ENCODE data around the gene CALHM1.
"Not testable (repeated sequence)": the region's sequence is repeated elsewhere in the genome, so short reads cannot be mapped to it uniquely, and the experiment has no call there.

The CALHM1 gene

DNA sequence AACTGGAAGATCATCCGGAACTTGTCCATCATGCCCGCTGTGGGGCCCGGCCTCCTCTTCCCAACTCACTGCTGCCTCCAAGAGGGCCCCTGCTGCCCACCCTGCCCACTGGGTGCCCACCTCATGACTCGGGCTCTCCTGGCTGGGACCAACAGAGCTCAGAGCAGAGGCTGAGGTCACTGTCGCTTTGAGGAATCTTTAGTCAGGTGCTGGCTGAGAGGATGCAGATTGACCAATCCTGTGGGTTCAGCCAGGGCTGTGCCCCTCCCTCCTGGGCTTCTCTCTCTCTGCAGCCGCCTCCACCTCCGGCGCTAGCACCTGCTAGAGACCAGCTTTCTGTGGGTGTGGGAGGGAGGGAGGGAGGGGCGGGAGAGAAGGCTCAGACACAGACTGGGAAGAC lies at the start of gene CALHM1:
Gene CALHM1 (minus strand): TSS at position 181 of the 400 bp plus-strand sequence. CDS start 149 bp downstream, at position 32.
- peak in 3 of 51 donors; percentile 13 to 16 (median 14) for DNase-seq

GRCh38 chr10:103507235-103508191 lies 48.8 kb upstream of the CALHM1 start:
- no peak for DNase-seq

- DNase-seq = no peak
These were observed 47.4 kb upstream of the CALHM1 start for GRCh38 chr10:103506061-103506460.

GRCh38 chr10:103504181-103504783 lies 45.6 kb upstream of the CALHM1 start:
- no peak for DNase-seq

DNA sequence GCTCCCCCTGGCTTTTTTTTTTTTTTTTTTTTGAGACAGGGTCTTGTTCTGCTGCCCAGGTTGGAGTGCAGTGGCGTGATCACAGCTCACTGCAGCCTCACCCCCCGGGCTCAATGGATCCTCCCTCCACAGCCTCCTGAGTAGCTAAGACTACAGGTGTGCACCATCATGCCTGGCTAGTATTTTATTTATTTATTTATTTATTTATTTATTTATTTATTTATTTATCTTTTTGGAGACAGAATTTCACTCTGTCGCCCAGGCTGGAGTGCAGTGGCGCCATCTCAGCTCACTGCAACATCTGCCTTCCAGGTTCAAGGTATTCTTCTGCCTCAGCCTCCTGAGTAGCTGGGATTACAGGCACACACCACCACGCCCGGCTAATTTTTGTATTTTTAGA lies 45.1 kb upstream of the CALHM1 start:
- not testable (repeated sequence) for DNase-seq

DNA sequence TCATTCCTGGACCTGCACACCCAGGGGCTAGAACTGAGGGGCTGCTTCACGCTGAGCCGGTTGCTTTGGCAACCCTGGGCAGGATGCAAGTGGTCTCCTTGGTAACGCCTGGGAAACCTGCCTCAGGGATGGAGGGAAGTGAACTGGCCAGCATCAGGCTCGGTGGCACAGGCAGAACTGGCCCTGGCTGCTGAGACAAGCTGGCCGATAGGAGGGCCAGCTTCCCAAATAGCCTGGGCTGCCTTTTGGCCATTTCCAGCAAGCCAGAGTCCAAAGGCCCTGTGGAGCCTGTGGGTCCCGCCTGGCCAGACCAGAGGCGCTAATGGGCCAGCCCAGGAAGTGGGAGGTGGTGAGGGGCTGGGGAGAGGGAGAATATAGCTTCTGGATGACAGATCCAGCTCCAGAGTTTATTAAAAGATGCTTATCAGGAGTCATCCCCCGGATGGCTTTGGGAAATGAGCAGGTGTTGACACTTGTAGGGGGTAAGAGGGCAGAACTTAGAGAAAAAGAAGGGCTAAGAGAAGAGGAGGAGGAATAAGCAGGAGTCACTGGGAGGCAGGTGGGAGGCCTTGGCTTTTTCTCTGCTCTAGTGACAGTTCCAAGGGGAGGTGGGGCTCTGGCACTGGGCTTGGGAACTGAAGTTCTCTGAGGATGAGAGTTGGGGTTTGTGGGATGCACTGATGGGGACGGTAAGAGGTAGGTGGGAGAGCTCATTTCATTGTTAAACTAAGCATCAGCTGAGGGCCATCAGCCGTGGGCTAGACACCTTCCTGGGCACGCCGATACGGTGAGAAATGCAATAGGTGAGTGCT lies 44.4 kb upstream of the CALHM1 start:
- peak in 16 of 51 donors; percentile 8 to 60 (median 26) for DNase-seq

GRCh38 chr10:103501186-103501585 lies 42.5 kb upstream of the CALHM1 start:
- no peak for DNase-seq

- no peak for DNase-seq
These were observed 41.8 kb upstream of the CALHM1 start for GRCh38 chr10:103500481-103500880.

GRCh38 chr10:103499881-103500280 lies 41.2 kb upstream of the CALHM1 start:
- peak in 4 of 51 donors; percentile 11 to 62 (median 30) for DNase-seq

DNA sequence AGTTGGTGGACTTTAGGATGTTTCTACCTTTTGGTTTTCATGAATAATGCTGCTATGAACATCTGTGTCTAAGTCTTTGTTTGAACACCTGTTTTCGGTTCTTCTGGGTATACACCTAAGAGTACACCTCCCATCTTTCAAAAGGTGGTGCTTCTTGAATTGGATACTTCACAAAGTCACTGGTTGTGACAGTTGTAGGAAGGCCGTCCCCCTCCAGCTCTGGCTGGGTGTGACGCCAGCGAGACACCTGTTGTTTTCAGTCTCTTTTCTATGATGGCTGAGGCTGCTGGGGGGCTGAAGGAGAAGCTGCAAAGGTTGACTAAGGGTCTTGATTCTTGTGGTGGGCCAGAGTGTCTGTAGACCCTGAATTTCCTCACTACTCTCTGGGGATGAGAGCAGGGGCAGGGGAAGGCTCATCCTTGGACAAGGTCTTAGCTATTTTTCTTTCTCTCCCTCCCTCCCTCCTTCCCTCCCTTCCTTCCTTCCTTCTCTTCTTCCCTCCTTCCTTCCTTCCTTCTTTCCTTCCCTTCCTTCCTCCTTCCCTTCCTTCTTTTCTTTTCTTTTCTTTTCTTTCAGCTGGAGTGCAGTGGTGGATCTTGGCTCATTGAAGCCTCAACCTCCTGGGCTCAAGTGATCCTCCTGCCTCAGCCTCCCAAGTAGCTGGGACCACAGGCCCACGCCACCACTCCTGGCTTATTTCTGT lies 40.4 kb upstream of the CALHM1 start:
- no peak for DNase-seq

DNA sequence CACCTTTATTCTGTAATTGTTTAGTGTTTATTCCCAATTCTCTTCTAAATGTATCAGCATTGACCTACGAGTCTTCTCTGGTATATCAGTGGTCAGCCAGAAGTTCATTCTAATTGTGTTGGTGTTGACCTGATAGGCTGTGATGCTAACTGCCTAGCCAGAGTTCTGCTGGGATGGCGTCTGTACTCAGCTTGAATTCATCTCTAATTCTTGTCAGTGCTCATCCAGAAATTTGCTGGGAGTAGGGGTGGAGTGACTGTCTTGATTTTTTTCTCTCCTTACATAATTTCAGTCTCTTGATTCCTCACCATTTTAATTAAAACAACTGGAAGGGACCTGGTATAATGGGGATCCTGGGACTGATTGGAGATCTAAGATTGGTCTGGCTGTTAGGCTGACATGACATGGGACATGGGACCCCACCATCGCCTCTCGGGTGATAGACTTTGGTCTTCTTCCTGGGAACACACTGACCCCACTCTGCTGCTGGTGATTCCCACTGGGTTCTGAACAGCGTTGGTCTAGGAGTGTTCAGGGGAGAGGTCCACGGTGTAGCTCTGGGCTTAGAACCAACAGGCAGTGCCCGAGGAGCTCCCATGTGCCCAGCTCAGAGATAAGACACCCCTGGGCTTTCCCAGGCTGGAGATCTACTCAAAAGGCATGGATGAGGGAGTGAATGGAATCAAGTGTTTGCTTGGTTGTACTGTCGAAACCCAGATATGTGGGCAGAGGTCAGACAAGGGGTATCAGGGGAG lies 38.6 kb upstream of the CALHM1 start:
- DNase-seq = no peak

DNA sequence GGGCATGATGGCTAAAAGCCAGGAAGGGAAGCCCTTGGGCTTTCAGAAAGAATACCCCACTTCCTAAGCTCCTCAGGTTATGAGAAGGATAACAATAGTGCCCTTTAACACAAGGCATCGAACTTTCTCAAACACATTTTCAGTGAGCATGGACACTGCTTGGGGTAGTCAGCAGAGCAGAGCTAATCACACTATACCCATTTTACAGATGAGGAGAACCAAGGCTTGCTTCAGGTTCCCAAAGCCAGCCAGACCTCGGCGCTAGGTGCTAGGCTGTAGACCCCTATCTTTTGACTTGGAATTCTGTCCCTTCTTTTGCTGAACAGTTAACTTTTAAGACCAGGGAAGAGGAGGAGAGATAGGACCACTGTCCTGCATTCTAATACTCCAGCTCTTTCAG lies 36.6 kb upstream of the CALHM1 start:
- DNase-seq = no peak

GRCh38 chr10:103493916-103494877 lies 35.5 kb upstream of the CALHM1 start:
- peak in 5 of 51 donors; percentile 16 to 33 (median 20) for DNase-seq

GRCh38 chr10:103493362-103493915 lies 34.7 kb upstream of the CALHM1 start, which contains the start of gene NEURL1:
TSS of gene NEURL1 (plus strand) at chr10:103493705. CDS start at chr10:103494388, 683 bp downstream.
- peak in 24 of 51 donors; percentile 9 to 59 (median 33) for DNase-seq

- no peak for DNase-seq
These were observed 34.1 kb upstream of the CALHM1 start for GRCh38 chr10:103492655-103493261.

- no peak for DNase-seq
These were observed 33.1 kb upstream of the CALHM1 start for GRCh38 chr10:103491729-103492364.

- no peak for DNase-seq
These were observed 32.2 kb upstream of the CALHM1 start for GRCh38 chr10:103490986-103491314.

DNA sequence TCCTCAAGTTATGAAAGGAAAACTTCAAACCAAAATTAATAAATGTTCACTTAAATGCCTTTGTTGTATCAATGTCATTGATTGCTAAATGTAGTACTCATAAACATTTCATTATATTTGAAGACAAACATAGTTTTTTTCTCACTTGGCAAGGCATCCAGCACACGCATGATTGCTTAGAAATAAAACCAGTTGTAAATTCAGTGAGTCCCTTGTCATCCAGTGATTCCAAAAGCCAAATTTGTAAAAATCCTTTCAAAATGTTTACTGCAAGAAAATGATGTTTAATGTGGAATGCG lies 28.7 kb upstream of the CALHM1 start:
- no peak for DNase-seq

Data from hypothalamus (tissue), 51 donors.